ENCODE results near the gene CTDSPL. TPM values are rescaled to one million over a fixed set of nuclear protein-coding genes. Genes with fewer than 3 reads are reported as not detected.

The CTDSPL gene
- total and polyA plus RNA-seq, 2 of the 13 experiments (the other 11 are each of a cell fraction or from before 2014, with no cell fraction given): 26.1 to 142 TPM

DNA sequence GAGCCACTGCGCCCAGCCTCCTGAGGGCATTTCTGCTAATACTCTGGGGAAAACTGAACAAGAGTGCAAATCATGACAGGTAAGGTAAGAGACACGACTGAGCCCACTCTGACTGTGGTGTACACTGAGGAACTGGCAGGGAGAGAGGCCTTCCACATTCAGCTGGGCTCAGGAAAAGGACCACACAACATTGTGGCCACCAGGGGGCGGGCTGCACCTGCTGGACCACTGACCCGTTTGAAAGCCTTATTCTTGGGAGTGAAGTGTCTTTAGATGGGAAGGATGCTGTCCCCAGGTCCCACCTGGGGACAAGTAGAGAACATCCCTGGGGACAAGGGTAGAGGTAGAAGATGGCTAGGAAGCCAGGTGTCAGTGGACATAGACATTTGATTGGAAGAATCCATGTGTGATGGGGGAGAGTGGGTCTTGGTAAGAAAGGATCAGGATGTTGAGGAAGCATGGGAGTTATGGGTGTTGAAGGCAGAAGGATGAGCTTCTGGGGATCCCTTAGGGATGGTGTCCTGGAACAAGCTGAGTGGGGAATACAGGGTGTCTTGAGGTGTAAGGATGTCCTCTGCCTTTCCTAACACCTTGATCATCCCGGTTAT is 6.2 kb upstream of the CTDSPL start (continued):
- TF ChIP-seq, protein P1, sequence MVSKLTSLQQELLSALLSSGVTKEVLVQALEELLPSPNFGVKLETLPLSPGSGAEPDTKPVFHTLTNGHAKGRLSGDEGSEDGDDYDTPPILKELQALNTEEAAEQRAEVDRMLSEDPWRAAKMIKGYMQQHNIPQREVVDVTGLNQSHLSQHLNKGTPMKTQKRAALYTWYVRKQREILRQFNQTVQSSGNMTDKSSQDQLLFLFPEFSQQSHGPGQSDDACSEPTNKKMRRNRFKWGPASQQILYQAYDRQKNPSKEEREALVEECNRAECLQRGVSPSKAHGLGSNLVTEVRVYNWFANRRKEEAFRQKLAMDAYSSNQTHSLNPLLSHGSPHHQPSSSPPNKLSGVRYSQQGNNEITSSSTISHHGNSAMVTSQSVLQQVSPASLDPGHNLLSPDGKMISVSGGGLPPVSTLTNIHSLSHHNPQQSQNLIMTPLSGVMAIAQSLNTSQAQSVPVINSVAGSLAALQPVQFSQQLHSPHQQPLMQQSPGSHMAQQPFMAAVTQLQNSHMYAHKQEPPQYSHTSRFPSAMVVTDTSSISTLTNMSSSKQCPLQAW (CRISPR knock-in tag; IDR thresholded peaks at IDR 0.05): no peak
- 0 out of 2 replicates have a peak, but pooled peaks have one; percentile 19 for TF ChIP-seq ZNF788 (CRISPR knock-in tag; IDR thresholded peaks at IDR 0.05; ENCODE audit: borderline replicate concordance)
- peak; percentile 90 for TF ChIP-seq RAD21 (CRISPR knock-in tag; IDR thresholded peaks at IDR 0.05)
- no peak for TF ChIP-seq DMTF1 (CRISPR knock-in tag; IDR thresholded peaks at IDR 0.05)
- no peak for TF ChIP-seq ELK4 (CRISPR knock-in tag; IDR thresholded peaks at IDR 0.05; ENCODE audit: borderline replicate concordance)
- no peak for TF ChIP-seq KLF9 (CRISPR knock-in tag; IDR thresholded peaks at IDR 0.05; ENCODE audit: low read depth)
- TF ChIP-seq KIAA2018 (CRISPR knock-in tag; IDR thresholded peaks at IDR 0.05; ENCODE audit: borderline replicate concordance): no peak
- no peak for TF ChIP-seq ETV6 (CRISPR knock-in tag; conservative IDR thresholded peaks at IDR 0.05)
- TF ChIP-seq PHF5A (CRISPR knock-in tag; IDR thresholded peaks at IDR 0.05; ENCODE audit: low read depth, unreplicated experiment): no peak

All from HepG2 (cell line).